Activated B cell treated with CpG ODN at 0.5 μM for 24 hours (primary cell): ENCODE measurements around the gene SNRNP70. TPM values are rescaled to one million over a fixed set of nuclear protein-coding genes. Genes with fewer than 3 reads are reported as not detected.
A peak's percentile ranks its signal among the peaks of the same experiment; 100 is the strongest.

Source experiments
- ATAC-seq: fragments of 200-7000 bp; cut with Tn5 transposase; one replicate; pipeline ENCODE4 v1.10.0; 2021; ENCODE audit warnings: low read depth, mild to moderate bottlenecking, moderate library complexity
- CTCF ChIA-PET: fragments of 350-600 bp; sonication (Branson Sonifier 250); formaldehyde crosslinking; loops from one replicate; lab custom pipeline; 2021; ENCODE audit warnings: antibody characterized with exemption; lab: Charles Lee
- POLR2A ChIA-PET: fragments of 350-600 bp; sonication (Branson Sonifier 250); formaldehyde crosslinking; loops from one replicate; lab custom pipeline; 2021; ENCODE audit warnings: antibody characterized with exemption; lab: Charles Lee
- DNase-seq: peaks from one replicate; pipeline ENCODE4 v3.0.0; 2022
- H3K27ac Mint-ChIP-seq: one replicate; pipeline ENCODE4 v1.8.0; 2020; ENCODE audit warnings: mixed read lengths
- H3K27me3 Mint-ChIP-seq: one replicate; pipeline ENCODE4 v1.8.0; 2021; ENCODE audit warnings: mixed read lengths
- H3K36me3 Mint-ChIP-seq: one replicate; pipeline ENCODE4 v1.8.0; 2021; ENCODE audit warnings: low read depth, mixed read lengths
- H3K4me1 Mint-ChIP-seq: one replicate; pipeline ENCODE4 v1.8.0; 2021; ENCODE audit warnings: mixed read lengths
- H3K4me3 Mint-ChIP-seq: one replicate; pipeline ENCODE4 v1.8.0; 2020; ENCODE audit warnings: mild to moderate bottlenecking, mixed read lengths
- H3K9me3 Mint-ChIP-seq: one replicate; pipeline ENCODE4 v1.8.0; 2020; ENCODE audit warnings: mixed read lengths
- intact Hi-C: fragments of 100-400 bp; cut with micrococcal nuclease; formaldehyde crosslinking; loops from one replicate; pipeline ENCODE4 v1.15.1; 2024
- total RNA-seq: library from RNA; stranded (reverse); gene quantifications from 2 replicates; pipeline ENCODE4 v1.2.3, GENCODE V29; 2022
- TF ChIP-seq, protein P1 (sequence below): fragments of 200-600 bp; IDR thresholded peaks from one replicate; pipeline ENCODE4 v1.8.0; 2022; ENCODE audit warnings: antibody characterized with exemption, mild to moderate bottlenecking

The SNRNP70 gene
- total RNA-seq, 1 donor from 2014 or later = 298 TPM

DNA sequence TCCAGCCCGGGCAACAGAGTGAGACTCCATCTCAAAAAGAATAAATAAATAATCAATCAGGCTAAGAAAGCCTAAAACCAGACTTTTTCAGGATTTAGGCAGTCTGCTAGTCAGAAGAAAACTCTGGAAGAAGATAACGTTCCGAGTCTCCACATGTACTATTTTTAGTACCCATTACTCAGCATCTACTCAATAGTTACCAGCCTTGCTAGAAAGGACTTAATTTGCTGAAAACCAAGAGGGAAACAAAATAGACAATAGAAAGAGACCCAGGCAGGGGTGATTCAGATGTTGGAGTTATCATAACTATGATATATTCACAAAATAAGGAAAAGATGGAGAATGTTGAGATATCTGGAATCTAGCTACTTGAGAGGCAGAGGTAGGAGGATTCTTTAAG lies 25.3 kb downstream of the SNRNP70 start:
- peaks cover 36% of the 10 kb centered on the region for H3K36me3 Mint-ChIP-seq
- intact Hi-C loops = loop anchor here (5.0 to 10.0 kb wide), 4 partner anchors 97 to 764 kb away; partner anchors contain the start of genes AKT1S1, DBP, GYS1 and RUVBL2
- no peaks in the 10 kb centered on the region for H3K9me3 Mint-ChIP-seq
- ATAC-seq (no peak), DNase-seq (no peak)
- no peak overlapping the region for H3K4me3 Mint-ChIP-seq
- H3K27me3 Mint-ChIP-seq = no peaks in the 10 kb centered on the region
- H3K27ac Mint-ChIP-seq = no peak overlapping the region
- TF ChIP-seq, protein P1, sequence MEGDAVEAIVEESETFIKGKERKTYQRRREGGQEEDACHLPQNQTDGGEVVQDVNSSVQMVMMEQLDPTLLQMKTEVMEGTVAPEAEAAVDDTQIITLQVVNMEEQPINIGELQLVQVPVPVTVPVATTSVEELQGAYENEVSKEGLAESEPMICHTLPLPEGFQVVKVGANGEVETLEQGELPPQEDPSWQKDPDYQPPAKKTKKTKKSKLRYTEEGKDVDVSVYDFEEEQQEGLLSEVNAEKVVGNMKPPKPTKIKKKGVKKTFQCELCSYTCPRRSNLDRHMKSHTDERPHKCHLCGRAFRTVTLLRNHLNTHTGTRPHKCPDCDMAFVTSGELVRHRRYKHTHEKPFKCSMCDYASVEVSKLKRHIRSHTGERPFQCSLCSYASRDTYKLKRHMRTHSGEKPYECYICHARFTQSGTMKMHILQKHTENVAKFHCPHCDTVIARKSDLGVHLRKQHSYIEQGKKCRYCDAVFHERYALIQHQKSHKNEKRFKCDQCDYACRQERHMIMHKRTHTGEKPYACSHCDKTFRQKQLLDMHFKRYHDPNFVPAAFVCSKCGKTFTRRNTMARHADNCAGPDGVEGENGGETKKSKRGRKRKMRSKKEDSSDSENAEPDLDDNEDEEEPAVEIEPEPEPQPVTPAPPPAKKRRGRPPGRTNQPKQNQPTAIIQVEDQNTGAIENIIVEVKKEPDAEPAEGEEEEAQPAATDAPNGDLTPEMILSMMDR = no peak
- POLR2A ChIA-PET = no interaction called here
- peaks cover 13% of the 10 kb centered on the region for H3K4me1 Mint-ChIP-seq
- CTCF ChIA-PET = interaction anchor here (1.6 kb wide), 1 partner anchor 98 kb away, joined by 6 read pairs; no protein-coding TSS in a partner anchor

DNA sequence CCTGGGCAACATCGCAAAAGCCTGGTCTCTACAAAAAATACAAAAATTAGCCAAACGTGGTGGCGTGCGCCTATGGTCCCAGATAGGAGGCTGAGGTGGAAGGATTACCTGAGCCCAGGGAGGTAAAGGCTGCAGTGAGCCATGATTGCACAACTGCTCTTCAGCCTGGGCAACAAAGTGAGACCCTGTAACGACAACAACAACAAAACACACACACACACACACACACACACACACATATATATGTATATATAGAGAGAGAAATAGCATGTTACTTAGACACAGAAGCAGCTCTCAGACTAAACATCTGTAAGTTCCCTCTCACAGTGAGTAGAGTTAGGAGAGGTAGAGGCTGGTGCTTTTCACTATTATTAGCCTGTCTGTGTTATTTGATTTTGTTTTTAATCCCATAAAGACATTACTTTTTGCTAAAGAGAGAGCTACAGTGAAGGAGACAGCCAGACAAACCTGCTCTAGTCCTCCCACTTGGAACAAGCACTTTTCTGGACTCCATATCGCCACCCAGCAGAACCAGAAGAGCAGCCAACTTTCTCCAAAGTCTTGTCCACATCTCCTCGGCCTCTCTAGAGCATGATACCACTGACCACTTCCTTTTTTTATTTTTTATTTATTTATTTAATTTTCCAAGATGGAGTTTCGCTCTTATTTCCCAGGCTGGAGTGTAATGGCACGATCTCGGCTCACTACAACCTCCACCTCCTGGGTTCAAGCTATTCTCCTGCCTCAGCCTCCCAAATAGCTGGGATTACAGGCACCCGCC lies 26.2 kb downstream of the SNRNP70 start:
- no peak for DNase-seq
- Mint-ChIP-seq H3K27me3 (no peaks in the 10 kb centered on the region), H3K36me3 (peaks cover 28% of the 10 kb centered on the region), H3K4me3 (no peak overlapping the region), H3K27ac (no peak overlapping the region), H3K9me3 (no peaks in the 10 kb centered on the region), H3K4me1 (peaks cover 17% of the 10 kb centered on the region)
- ChIA-PET POLR2A (interaction anchor here (0.6 kb wide), 1 partner anchor 10 kb away, joined by 3 read pairs; no protein-coding TSS in a partner anchor), CTCF (interaction anchor here (0.6 to 1.6 kb wide), 2 partner anchors 87 to 97 kb away, joined by 3 to 6 read pairs; no protein-coding TSS in a partner anchor)
- TF ChIP-seq, protein P1 = no peak
- ATAC-seq = no peak
- intact Hi-C loops = loop anchor here (5.0 to 10.0 kb wide), 4 partner anchors 96 to 763 kb away; partner anchors contain the start of genes AKT1S1, DBP, GYS1 and RUVBL2

DNA sequence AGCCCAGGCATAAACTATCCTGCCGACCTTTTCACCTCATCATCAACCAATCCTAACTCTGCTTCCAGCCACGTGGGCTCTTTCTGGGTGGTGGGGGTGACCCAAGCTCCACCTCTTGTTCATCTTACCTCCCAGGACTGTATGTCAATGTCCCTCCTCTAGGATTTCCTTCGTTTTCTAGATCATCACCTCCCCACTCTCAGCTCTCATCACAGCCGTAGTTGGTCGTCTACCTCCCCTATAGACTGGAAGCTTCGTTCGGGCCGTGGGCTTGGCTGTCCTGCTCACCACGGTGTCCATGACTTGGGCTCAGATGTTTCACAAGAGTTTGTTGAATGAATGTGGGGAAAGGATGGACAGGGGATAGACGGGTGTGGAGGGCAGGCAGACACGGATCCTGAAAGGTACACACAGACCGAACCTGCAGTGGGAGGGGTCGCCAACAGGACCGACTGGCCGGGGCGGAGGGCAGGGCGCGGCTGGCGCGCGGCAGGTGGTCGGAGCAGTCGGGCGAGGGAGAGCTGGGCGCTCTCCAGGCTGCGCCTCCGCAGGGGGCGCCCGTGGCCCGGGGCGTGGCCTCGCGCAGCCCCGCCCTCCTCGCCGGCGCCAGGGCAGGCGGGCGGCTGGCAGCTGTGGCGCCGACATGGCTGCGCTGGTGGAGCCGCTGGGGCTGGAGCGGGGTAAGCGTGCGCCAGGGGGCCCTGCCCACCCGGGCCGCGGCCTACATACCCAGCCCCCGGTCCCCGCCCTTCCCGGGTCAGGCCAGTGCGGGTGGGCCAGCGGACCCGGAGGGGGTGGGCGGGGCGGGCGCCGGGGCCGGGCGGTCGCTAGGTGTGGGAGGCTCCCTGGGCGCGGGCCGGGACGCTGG lies 28.7 kb downstream of the SNRNP70 start, which contains the start of gene LIN7B:
LIN7B (plus strand) TSS at position 609 of the 868 bp plus-strand sequence; CDS start at position 644, 35 bp downstream.
- Mint-ChIP-seq H3K4me3 (peak within 1 kb of the TSS; percentile 86), H3K27me3 (no peaks in the 10 kb centered on the region), H3K27ac (peak within 1 kb of the TSS; percentile 68), H3K4me1 (peaks cover 38% of the 10 kb centered on the region), H3K9me3 (no peaks in the 10 kb centered on the region), H3K36me3 (peaks cover 5% of the 10 kb centered on the region)
- ATAC-seq (peak; percentile 65), DNase-seq (peak; percentile 91)
- intact Hi-C loops = loop anchor here (2.0 to 10.0 kb wide), 5 partner anchors 15 to 761 kb away; partner anchors contain the start of genes AKT1S1, DBP, GYS1 and RUVBL2
- CTCF ChIA-PET = interaction anchor here (1.0 to 1.8 kb wide), 14 partner anchors 8 to 469 kb away, joined by 3 to 21 read pairs (median 4); partner anchors contain the start of genes CA11 and GYS1
- TF ChIP-seq, protein P1 = no peak
- POLR2A ChIA-PET = interaction anchor here (0.5 to 1.6 kb wide), 8 partner anchors 14 to 476 kb away, joined by 3 to 10 read pairs (median 4); no protein-coding TSS in a partner anchor

DNA sequence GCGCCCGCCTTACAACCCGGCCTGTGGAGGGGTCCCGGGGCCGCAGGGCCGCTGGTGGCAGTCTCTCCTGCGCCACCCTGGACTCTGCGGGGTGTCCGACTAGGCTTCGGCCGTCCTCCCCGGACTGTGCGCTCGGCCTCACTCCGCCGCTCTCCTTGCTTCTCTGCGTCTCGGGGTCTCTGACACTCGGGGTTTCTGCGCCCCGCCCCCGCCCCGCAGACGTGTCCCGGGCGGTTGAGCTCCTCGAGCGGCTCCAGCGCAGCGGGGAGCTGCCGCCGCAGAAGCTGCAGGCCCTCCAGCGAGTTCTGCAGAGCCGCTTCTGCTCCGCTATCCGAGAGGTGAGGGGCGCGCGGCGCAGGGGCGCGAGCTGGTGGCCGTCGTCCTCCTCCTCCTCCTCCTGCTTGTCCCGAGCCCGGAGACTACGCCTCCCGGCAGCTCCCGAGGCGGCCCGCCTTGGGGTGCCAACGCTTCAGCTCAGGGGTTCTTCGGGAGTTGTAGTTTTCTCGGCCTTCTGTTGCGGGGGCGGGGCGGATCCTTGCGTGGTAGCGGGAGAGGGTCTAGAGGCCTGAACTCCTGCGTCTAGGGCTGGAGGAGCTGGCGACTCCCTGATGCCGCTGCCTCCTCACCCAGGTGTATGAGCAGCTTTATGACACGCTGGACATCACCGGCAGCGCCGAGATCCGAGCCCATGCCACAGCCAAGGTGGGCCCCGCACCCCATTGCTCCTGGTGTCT lies 29.5 kb downstream of the SNRNP70 start:
- no peak for DNase-seq
- TF ChIP-seq, protein P1 = no peak
- ATAC-seq = no peak
- no peaks in the 10 kb centered on the region for H3K27me3 Mint-ChIP-seq
- peaks cover 39% of the 10 kb centered on the region for H3K4me1 Mint-ChIP-seq
- POLR2A ChIA-PET = interaction anchor here (0.6 to 1.6 kb wide), 7 partner anchors 13 to 563 kb away, joined by 3 to 10 read pairs (median 4); no protein-coding TSS in a partner anchor
- no peak overlapping the region for H3K27ac Mint-ChIP-seq
- peak overlapping the region; percentile 70 for H3K4me3 Mint-ChIP-seq
- intact Hi-C loops = loop anchor here (2.0 to 10.0 kb wide), 5 partner anchors 14 to 760 kb away; partner anchors contain the start of genes AKT1S1, DBP, GYS1 and RUVBL2
- no peaks in the 10 kb centered on the region for H3K36me3 Mint-ChIP-seq
- H3K9me3 Mint-ChIP-seq = no peaks in the 10 kb centered on the region
- CTCF ChIA-PET = interaction anchor here (1.0 to 2.9 kb wide), 14 partner anchors 9 to 469 kb away, joined by 3 to 21 read pairs (median 4); partner anchors contain the start of genes CA11 and GYS1
